ENCODE measurements around the gene TSC22D2.

The TSC22D2 gene

DNA sequence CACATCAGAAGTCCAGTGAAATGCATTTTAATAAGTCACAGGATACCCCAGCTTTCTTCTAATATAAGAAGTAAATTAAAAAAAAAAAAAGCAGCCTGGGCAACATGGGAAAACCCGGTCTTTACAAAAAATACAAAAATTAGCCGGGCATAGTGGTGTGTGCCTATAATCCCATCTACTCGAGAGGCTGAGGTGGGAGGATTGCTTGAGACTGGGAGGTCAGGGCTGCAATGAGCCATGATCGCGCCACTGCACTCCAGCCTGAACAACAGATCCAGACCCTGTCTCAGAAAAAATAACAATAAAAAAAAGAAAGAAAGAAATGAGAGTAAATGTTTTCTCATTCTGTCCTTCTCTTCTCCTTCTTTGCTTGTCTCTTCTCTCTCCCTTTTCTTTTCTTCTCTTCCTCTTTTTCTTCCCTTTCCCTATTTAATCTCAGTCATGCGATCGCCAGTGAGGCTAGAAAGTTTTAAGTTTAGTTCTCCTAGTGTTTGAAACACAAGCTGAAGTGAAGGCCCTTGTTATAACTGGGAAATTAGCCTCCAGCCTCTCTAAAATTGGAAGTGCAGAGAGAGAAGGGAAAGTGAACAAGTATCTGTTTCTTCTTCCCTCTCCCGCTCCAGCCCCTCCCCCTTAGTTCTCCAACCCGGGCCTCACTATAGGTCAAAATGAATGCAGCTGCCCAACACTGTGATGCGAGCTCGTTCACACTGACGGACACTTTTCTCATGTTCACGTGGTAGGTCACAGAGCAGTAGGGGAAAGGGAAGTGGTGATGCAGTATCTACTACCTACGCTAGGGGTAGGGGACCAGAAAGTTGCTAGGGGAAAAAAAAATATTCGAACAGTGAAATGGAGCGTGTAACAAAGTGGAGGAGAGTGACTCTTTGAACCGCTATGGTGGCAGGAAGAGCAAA, 23.5 kb upstream of the TSC22D2 start:
- Histone ChIP-seq H3K27me3 (ENCODE audit: insufficient read depth, poor library complexity, severe bottlenecking) (no peaks in the 10 kb centered on the region), H3K36me3 (ENCODE audit: low read depth) (no peaks in the 10 kb centered on the region), H3K9me3 (ENCODE audit: severe bottlenecking) (no peaks in the 10 kb centered on the region), H3K4me1 (ENCODE audit: insufficient read depth, poor library complexity, severe bottlenecking) (no peaks in the 10 kb centered on the region), H3K4me3 (ENCODE audit: severe bottlenecking) (no peak overlapping the region), H3K27ac (ENCODE audit: poor library complexity, severe bottlenecking) (no peak overlapping the region)
- ATAC-seq (ENCODE audit: low read depth) (no peak), DNase-seq (ENCODE audit: low spot score) (no peak)
- TF ChIP-seq, protein P1, sequence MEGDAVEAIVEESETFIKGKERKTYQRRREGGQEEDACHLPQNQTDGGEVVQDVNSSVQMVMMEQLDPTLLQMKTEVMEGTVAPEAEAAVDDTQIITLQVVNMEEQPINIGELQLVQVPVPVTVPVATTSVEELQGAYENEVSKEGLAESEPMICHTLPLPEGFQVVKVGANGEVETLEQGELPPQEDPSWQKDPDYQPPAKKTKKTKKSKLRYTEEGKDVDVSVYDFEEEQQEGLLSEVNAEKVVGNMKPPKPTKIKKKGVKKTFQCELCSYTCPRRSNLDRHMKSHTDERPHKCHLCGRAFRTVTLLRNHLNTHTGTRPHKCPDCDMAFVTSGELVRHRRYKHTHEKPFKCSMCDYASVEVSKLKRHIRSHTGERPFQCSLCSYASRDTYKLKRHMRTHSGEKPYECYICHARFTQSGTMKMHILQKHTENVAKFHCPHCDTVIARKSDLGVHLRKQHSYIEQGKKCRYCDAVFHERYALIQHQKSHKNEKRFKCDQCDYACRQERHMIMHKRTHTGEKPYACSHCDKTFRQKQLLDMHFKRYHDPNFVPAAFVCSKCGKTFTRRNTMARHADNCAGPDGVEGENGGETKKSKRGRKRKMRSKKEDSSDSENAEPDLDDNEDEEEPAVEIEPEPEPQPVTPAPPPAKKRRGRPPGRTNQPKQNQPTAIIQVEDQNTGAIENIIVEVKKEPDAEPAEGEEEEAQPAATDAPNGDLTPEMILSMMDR (IDR thresholded peaks at IDR 0.05; ENCODE audit: poor library complexity, severe bottlenecking): no peak

DNA sequence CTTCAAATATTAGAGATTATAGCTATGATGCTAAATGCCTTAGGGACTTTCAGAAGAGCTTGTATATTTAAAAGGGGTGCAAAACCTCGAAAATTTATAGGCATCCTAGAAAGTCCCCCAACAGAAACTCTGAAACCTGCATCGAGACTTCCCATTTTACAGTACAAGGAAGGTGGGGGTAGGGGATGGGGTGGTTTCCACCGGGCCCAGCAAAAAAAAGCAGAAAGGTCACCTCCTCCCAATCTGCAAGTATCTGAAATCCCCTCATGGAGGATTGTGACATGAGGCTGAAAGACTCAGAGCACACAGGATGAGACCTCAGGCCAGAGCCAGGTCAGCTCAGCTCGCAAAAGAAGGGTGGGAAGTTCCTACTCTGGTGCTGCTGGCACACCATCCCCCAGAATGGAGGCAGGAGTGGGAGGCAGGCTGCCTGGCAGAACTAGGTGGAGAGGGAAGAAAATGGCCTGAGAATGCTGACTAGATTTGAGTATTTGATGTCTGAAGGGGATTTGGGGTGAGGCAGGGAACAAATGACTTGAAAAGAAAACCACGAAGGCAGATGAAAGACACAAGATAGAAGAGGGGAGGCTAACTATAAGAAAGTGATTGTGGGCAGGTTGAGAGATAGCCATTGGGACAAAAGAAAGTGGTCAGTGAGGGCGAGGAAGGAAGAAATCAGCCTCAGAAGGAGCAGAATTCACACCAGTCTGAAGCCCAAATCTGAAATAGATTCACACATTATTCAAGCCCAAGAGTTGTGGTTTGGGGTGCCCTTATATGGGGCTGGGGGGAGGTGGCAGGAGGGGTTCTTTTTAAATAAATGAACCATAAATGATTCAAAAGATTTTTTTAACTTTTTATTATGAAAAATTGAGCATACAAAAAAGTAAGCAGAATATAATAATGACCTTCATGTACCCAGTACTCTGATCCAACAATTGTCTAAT, 22.5 kb upstream of the TSC22D2 start:
- H3K4me1 ChIP-seq (ENCODE audit: insufficient read depth, poor library complexity, severe bottlenecking): no peaks in the 10 kb centered on the region
- H3K4me3 ChIP-seq (ENCODE audit: severe bottlenecking): no peak overlapping the region
- no peak for DNase-seq (ENCODE audit: low spot score)
- TF ChIP-seq, protein P1 (IDR thresholded peaks at IDR 0.05; ENCODE audit: poor library complexity, severe bottlenecking): no peak
- no peak overlapping the region for H3K27ac ChIP-seq (ENCODE audit: poor library complexity, severe bottlenecking)
- no peak for ATAC-seq (ENCODE audit: low read depth)
- no peaks in the 10 kb centered on the region for H3K9me3 ChIP-seq (ENCODE audit: severe bottlenecking)
- no peaks in the 10 kb centered on the region for H3K36me3 ChIP-seq (ENCODE audit: low read depth)
- H3K27me3 ChIP-seq (ENCODE audit: insufficient read depth, poor library complexity, severe bottlenecking): no peaks in the 10 kb centered on the region

GRCh38 chr3:150388498-150389418, 19.3 kb upstream of the TSC22D2 start:
- H3K4me1 ChIP-seq (ENCODE audit: insufficient read depth, poor library complexity, severe bottlenecking): peaks cover 9% of the 10 kb centered on the region
- no peaks in the 10 kb centered on the region for H3K9me3 ChIP-seq (ENCODE audit: severe bottlenecking)
- H3K27me3 ChIP-seq (ENCODE audit: insufficient read depth, poor library complexity, severe bottlenecking): no peaks in the 10 kb centered on the region
- no peak for ATAC-seq (ENCODE audit: low read depth)
- H3K4me3 ChIP-seq (ENCODE audit: severe bottlenecking): no peak overlapping the region
- no peak overlapping the region for H3K27ac ChIP-seq (ENCODE audit: poor library complexity, severe bottlenecking)
- H3K36me3 ChIP-seq (ENCODE audit: low read depth): no peaks in the 10 kb centered on the region
- TF ChIP-seq, protein P1 (IDR thresholded peaks at IDR 0.05; ENCODE audit: poor library complexity, severe bottlenecking): no peak
- no peak for DNase-seq (ENCODE audit: low spot score)

DNA sequence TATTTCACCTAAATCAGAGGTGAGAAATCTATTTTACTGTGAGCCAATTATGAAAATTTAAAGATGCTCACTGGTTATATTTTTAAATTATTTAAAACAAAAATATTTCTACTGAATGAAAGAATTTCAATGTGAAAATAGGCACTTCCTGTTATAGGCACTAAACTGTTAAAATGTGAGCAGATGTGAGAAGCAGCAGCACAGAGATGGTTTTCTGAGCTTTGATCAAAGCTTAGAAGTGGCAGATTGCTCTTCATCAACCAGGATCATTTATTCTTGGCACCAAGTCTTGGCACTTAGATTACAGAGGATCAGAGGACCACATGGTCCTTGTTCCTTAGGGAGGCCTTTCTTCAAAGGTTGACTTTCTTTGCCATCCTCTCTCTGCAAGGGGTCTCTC, 18.0 kb upstream of the TSC22D2 start:
- DNase-seq (ENCODE audit: low spot score) (no peak), ATAC-seq (ENCODE audit: low read depth) (no peak)
- TF ChIP-seq, protein P1 (IDR thresholded peaks at IDR 0.05; ENCODE audit: poor library complexity, severe bottlenecking): no peak

More for the DNA sequence above, 18.0 kb upstream of the TSC22D2 start:
- no peaks in the 10 kb centered on the region for H3K36me3 ChIP-seq (ENCODE audit: low read depth)
- H3K27ac ChIP-seq (ENCODE audit: poor library complexity, severe bottlenecking): no peak overlapping the region
- no peaks in the 10 kb centered on the region for H3K9me3 ChIP-seq (ENCODE audit: severe bottlenecking)
- peaks cover 10% of the 10 kb centered on the region for H3K4me1 ChIP-seq (ENCODE audit: insufficient read depth, poor library complexity, severe bottlenecking)
- H3K4me3 ChIP-seq (ENCODE audit: severe bottlenecking): no peak overlapping the region
- H3K27me3 ChIP-seq (ENCODE audit: insufficient read depth, poor library complexity, severe bottlenecking): no peaks in the 10 kb centered on the region
